Liver (tissue), 9 donors: Measurements from ENCODE around the gene CARS1. TPM values are rescaled to one million over a fixed set of nuclear protein-coding genes. Genes with fewer than 3 reads are reported as not detected.

Source experiments
- DNase-seq: peaks from one replicate; pipeline ENCODE4 v3.0.0-alpha.2; 2017; ENCODE audit warnings: low spot score
- H3K27ac ChIP-seq, 2 donors: one replicate each; pipeline ENCODE4 v1.7.0; 2013; ENCODE audit warnings: inconsistent platforms in 2 of 2, low read length in 2 of 2, control low read depth in 1 of 2, low read depth in 1 of 2, mild to moderate bottlenecking in 1 of 2
- H3K27me3 ChIP-seq, 4 donors: one replicate each; pipeline versions ENCODE4 v1.6.1 to v1.7.0; 2013; ENCODE audit warnings: low read length in 3 of 4, inconsistent platforms in 1 of 4, mild to moderate bottlenecking in 1 of 4, moderate library complexity in 1 of 4; ENCODE audit not compliant: control insufficient read depth in 4 of 4, insufficient read depth in 4 of 4
- H3K36me3 ChIP-seq, 4 donors: one replicate each; pipeline versions ENCODE4 v1.6.1 to v1.7.0; 2013; ENCODE audit warnings: low read length in 3 of 4, mild to moderate bottlenecking in 3 of 4, low read depth in 1 of 4, moderate library complexity in 1 of 4; ENCODE audit not compliant: control insufficient read depth in 4 of 4, insufficient read depth in 3 of 4
- H3K4me1 ChIP-seq, 4 donors: one replicate each; pipeline versions ENCODE4 v1.6.1 to v1.7.0; 2013; ENCODE audit warnings: low read length in 3 of 4, mild to moderate bottlenecking in 3 of 4, moderate library complexity in 1 of 4; ENCODE audit not compliant: control insufficient read depth in 4 of 4, insufficient read depth in 4 of 4
- H3K4me3 ChIP-seq, 3 donors: one replicate each; pipeline versions ENCODE4 v1.6.1 to v1.7.0; 2013; ENCODE audit warnings: low read length in 3 of 3, control low read depth in 1 of 3, low read depth in 1 of 3, mild to moderate bottlenecking in 1 of 3
- H3K9ac ChIP-seq, 2 donors: one replicate each; pipeline ENCODE4 v1.7.0; 2013; ENCODE audit warnings: low read length in 2 of 2, mild to moderate bottlenecking in 2 of 2, moderate library complexity in 2 of 2, control low read depth in 1 of 2, low read depth in 1 of 2
- H3K9me3 ChIP-seq, 4 donors: one replicate each; pipeline versions ENCODE4 v1.6.1 to v1.7.0; 2013; ENCODE audit warnings: low read length in 3 of 4; ENCODE audit not compliant: control insufficient read depth in 4 of 4
- ATF3 ChIP-seq: IDR thresholded peaks from 2 replicates; pipeline ENCODE4 v1.6.1; 2016; ENCODE audit warnings: antibody characterized with exemption
- CTCF ChIP-seq: fragments of 150-350 bp; IDR thresholded peaks from 2 replicates; pipeline ENCODE4 v1.5.1; 2017; ENCODE audit warnings: improper control_type of control experiment, low read depth, low read length; ENCODE audit not compliant: missing input control
- FOXA1 ChIP-seq: IDR thresholded peaks from 2 replicates; pipeline ENCODE4 v1.6.1; 2016; ENCODE audit warnings: antibody characterized with exemption
- FOXA2 ChIP-seq: IDR thresholded peaks from 2 replicates; pipeline ENCODE4 v1.6.1; 2016; ENCODE audit warnings: antibody characterized with exemption
- GABPA ChIP-seq, 2 donors: IDR thresholded peaks in 1 of 2; conservative IDR thresholded peaks in 1 of 2; 2 replicates each; pipeline ENCODE4 v1.6.1; 2016; ENCODE audit warnings: antibody characterized with exemption in 2 of 2, mild to moderate bottlenecking in 1 of 2, moderate library complexity in 1 of 2
- HNF4G ChIP-seq: IDR thresholded peaks from 2 replicates; pipeline ENCODE4 v1.6.1; 2016; ENCODE audit warnings: antibody characterized with exemption
- JUND ChIP-seq, 2 donors: IDR thresholded peaks; 2 replicates each; pipeline ENCODE4 v1.6.1; 2016; ENCODE audit warnings: antibody characterized with exemption in 2 of 2
- MAX ChIP-seq: IDR thresholded peaks from 2 replicates; pipeline ENCODE4 v1.6.1; 2016; ENCODE audit warnings: antibody characterized with exemption
- RAD21 ChIP-seq, 2 donors: IDR thresholded peaks; 2 replicates each; pipeline ENCODE4 v1.6.1; 2016; ENCODE audit warnings: antibody characterized with exemption in 2 of 2, mild to moderate bottlenecking in 2 of 2
- REST ChIP-seq: IDR thresholded peaks from 2 replicates; pipeline ENCODE4 v1.6.1; 2016; ENCODE audit warnings: antibody characterized with exemption, mild to moderate bottlenecking
- RXRA ChIP-seq, 2 donors: IDR thresholded peaks; 2 replicates each; pipeline ENCODE4 v1.6.1; 2017 to 2018; ENCODE audit warnings: antibody characterized with exemption in 2 of 2, mild to moderate bottlenecking in 1 of 2
- SP1 ChIP-seq: IDR thresholded peaks from 2 replicates; pipeline ENCODE4 v1.6.1; 2018; ENCODE audit warnings: antibody characterized with exemption, mild to moderate bottlenecking
- TAF1 ChIP-seq: conservative IDR thresholded peaks from 2 replicates; pipeline ENCODE4 v1.6.1; 2016; ENCODE audit warnings: antibody characterized with exemption, mild to moderate bottlenecking
- YY1 ChIP-seq: IDR thresholded peaks from 2 replicates; pipeline ENCODE4 v1.6.1; 2016; ENCODE audit warnings: antibody characterized with exemption, mild to moderate bottlenecking
- ZBTB33 ChIP-seq: IDR thresholded peaks from 2 replicates; pipeline ENCODE4 v1.6.1; 2016; ENCODE audit warnings: antibody characterized with exemption
- whole genome bisulfite sequencing: extraction: QIAGEN DNeasy Blood & Tissue Kit; methylation state at CpG from one replicate; pipeline ENCODE4 v1.1.7; 2013; 5-methylcytosine and 5-hydroxymethylcytosine counted together
- polyA plus RNA-seq, 2 donors: library from polyadenylated mRNA; stranded (reverse) in 1 of 2; unstranded in 1 of 2; fragments of 200-250 nt in 1 of 2; fragments of >200 nt in 1 of 2; fragmentation: Nextera tagmentation in 1 of 2; extraction: Ambion mirVana in 1 of 2; gene quantifications; one replicate each; pipeline versions ENCODE4 v1.2.1 to v1.2.3, GENCODE V29; 2013 to 2015
- total RNA-seq, 2 donors: library from RNA; depleted of rRNA; stranded (reverse); fragments of >200 nt; gene quantifications; one replicate each; pipeline ENCODE4 v1.2.3, GENCODE V29; 2014
- donor health status: healthy.
- donor health status: healthy.
- donor health status: healthy.
- donor health status: healthy.
- donor health status: healthy.

The CARS1 gene
- total and polyA plus RNA-seq, 4 donors: 15.2 to 40.1 (median 22.1) TPM

GRCh38 chr11:3077189-3077836 is 20.1 kb upstream of the CARS1 start:
- no peaks in the 10 kb centered on the region for H3K9me3 ChIP-seq
- H3K4me3 ChIP-seq: no peak overlapping the region
- no peak overlapping the region for H3K9ac ChIP-seq
- DNase-seq: no peak
- H3K27me3 ChIP-seq: no peaks in the 10 kb centered on the region
- H3K27ac ChIP-seq: no peak overlapping the region
- TF ChIP-seq RAD21 (IDR thresholded peaks at IDR 0.05) (no peak), SP1 (no peak), RXRA (IDR thresholded peaks at IDR 0.05) (no peak), ATF3 (no peak), JUND (IDR thresholded peaks at IDR 0.05) (no peak), GABPA (IDR thresholded peaks at IDR 0.05 in 1 of 2, conservative IDR thresholded peaks at IDR 0.05 in 1 of 2) (no peak), HNF4G (no peak), FOXA2 (no peak), REST (no peak), ZBTB33 (no peak), MAX (no peak), YY1 (no peak), CTCF (no peak), TAF1 (no peak), FOXA1 (no peak)
- no peaks in the 10 kb centered on the region for H3K4me1 ChIP-seq
- WGBS: 59% methylated on average over 11 of the region's 11 CpGs
- no peaks in the 10 kb centered on the region for H3K36me3 ChIP-seq
